ENCODE measurements around the gene ARHGAP18.

The ARHGAP18 gene

DNA sequence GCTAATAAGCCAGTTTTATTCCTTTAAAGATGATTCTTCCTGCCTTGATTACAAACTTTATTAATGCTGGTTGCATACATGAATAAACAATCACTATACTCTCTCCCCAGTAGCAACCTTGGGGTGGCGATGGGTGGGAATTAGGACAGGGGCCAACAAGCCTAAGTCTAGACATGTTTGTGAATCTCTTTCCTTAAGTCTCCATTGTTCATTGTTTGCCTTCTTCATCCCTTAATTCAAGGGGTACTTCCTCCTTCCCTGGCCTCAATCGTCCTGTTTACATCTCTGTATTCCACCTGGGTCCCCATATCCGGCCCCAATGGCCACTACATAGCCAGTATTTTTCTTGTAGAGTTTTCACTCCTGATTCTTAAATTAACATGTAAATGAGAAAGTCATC, 66.0 kb downstream of the ARHGAP18 start:
- DNase-seq (ENCODE audit: low spot score): no peak
- TF ChIP-seq, protein P1, sequence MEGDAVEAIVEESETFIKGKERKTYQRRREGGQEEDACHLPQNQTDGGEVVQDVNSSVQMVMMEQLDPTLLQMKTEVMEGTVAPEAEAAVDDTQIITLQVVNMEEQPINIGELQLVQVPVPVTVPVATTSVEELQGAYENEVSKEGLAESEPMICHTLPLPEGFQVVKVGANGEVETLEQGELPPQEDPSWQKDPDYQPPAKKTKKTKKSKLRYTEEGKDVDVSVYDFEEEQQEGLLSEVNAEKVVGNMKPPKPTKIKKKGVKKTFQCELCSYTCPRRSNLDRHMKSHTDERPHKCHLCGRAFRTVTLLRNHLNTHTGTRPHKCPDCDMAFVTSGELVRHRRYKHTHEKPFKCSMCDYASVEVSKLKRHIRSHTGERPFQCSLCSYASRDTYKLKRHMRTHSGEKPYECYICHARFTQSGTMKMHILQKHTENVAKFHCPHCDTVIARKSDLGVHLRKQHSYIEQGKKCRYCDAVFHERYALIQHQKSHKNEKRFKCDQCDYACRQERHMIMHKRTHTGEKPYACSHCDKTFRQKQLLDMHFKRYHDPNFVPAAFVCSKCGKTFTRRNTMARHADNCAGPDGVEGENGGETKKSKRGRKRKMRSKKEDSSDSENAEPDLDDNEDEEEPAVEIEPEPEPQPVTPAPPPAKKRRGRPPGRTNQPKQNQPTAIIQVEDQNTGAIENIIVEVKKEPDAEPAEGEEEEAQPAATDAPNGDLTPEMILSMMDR (IDR thresholded peaks at IDR 0.05; ENCODE audit: extremely low read depth, missing control alignments): no peak

DNA sequence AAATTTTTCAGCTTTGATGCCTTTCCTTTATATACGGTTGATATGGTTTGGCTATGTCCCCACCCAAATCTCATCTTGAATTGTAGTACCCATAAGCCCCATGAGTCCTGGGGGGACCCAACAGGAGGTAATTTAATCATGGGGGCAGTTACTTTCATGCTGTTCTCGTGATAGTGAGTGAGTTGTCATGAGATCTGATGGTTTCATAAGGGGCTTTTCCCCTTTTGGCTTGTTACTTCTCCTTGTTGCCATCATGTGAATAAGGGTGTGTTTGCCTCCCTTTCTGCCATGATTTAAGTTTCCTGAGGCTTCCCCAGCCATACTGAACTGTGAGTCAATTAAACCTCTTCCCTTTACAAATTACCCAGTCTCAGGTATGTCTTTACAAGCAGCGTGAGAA, 66.8 kb downstream of the ARHGAP18 start:
- DNase-seq (ENCODE audit: low spot score): no peak
- TF ChIP-seq, protein P1 (IDR thresholded peaks at IDR 0.05; ENCODE audit: extremely low read depth, missing control alignments): no peak

DNA sequence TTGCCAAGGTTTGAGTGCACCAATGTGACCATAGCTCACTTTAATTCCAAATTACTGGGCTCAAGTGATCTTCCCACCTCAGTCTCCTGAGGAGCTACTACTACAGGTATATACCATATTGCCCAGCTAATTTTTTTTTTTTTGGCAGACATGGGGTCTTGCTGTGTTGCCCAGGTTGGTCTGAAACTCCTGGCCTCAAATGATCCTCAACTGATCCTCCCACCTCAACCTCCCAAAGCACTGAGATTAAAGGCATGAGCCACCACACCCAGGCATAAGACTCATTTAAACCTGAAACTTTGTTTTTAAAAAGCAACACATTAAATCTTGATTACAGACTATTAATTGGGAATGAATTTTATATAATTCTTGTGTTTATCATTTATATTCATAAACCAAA, 67.7 kb downstream of the ARHGAP18 start:
- DNase-seq (ENCODE audit: low spot score): no peak
- TF ChIP-seq, protein P1 (IDR thresholded peaks at IDR 0.05; ENCODE audit: extremely low read depth, missing control alignments): no peak

DNA sequence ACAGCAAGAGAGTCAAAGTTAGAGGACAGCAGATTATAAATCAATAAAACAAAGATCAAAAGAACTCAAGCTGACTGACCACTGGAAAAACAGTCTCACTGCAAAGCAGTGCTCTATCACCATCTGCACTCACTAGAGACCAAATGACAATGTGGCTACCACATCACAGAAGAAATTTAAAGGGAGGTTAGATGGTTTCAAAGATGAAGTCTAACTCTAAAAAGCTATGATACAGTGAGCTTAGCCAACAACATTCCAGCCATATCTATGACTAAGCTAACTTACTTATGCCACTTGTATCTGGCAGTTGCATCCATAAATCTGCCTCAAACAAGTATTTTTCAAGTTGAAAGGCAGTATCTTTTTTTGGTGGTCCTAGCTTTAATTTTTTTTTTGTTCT, 68.6 kb downstream of the ARHGAP18 start:
- no peak for DNase-seq (ENCODE audit: low spot score)
- TF ChIP-seq, protein P1 (IDR thresholded peaks at IDR 0.05; ENCODE audit: extremely low read depth, missing control alignments): no peak

DNA sequence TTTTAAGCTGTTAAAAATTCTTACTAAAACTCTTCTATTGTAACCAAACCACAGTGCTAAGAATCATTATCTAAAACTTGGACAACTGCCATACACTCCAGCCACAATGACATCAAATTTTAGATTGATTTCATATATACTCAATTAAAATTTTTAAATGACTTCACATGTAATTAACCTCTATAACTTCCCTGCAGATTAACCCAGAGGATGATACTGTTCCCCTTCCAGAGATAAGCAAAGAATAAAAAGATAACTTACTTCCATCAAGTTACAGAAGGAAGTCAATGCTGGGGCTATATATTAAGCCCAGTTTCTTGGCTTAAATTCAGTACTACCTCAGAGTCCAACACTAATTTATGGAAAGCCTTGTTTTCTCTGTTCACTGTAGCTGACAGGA, 71.3 kb downstream of the ARHGAP18 start:
- TF ChIP-seq, protein P1 (IDR thresholded peaks at IDR 0.05; ENCODE audit: extremely low read depth, missing control alignments): no peak
- no peak for DNase-seq (ENCODE audit: low spot score)

DNA sequence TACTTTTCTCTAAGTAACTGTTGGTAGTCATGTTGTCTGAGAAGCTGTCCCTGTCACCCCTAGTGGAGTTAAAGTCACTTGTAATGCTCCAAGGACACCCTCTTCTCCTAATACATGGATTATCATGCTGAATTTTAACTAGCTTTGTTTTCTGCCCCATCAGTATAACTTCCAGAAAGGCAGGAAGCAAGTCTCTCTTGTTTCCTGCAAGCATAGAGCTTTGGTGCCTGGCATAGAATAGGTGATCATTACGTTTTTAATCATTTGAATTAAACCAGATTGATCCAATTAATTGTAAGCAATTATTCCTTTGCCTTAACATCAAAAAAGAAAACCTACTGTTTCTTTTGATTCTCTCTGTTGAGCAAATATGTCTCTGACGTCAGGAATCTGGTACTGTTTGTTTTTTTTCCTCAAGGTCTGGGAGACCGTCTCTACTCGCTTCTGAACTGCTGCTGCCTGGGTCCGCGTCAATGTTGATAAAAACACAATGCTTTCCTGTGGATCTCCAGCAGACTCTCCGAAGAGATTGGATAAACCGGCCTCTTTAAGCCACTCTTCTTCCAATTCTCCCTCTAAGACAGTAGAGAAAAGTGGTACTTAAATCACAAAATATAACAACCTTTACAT, 71.8 kb downstream of the ARHGAP18 start:
- TF ChIP-seq, protein P1 (IDR thresholded peaks at IDR 0.05; ENCODE audit: extremely low read depth, missing control alignments): no peak
- no peak for DNase-seq (ENCODE audit: low spot score)

DNA sequence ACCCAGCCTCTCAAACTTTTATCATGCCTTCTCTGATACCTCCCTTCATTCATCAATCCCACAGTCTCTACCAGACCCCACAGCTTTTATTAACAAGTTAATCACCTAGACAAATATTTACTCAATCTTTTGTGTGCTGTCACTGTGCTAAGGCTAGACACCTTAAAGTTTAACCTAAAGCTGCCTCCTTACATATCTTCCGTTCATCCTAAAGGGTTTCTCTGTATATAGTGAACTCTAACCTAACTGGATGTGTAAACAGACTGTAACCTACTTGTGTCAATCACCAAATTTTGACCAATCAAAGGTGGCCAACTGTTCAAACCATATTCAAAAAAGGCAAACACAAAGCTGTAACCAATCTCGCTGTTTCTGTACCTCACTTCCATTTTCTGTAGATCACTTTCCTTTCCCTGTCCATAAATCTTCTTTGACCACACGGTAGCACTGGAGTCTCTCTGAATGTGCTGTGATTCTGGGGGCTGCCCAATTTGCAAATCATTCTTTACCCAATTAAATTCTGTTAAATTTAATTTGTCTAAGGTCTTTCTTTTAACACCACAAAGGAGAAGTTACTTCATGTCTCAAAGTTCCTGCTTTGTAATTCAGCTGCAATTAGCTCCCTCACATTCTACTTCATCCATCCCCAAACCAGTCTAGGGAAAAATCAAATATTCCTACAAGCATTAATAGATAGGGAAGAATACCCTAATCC, 72.5 kb downstream of the ARHGAP18 start:
- TF ChIP-seq, protein P1 (IDR thresholded peaks at IDR 0.05; ENCODE audit: extremely low read depth, missing control alignments): no peak
- no peak for DNase-seq (ENCODE audit: low spot score)
